NCI-H446 (cell line): ENCODE data around the gene CLEC17A.
"Not testable (repeated sequence)": the region's sequence is repeated elsewhere in the genome, so short reads cannot be mapped to it uniquely, and the experiment has no call there.

Source experiments
- DNase-seq, 2 experiments: peaks; one replicate each; lab custom pipeline; 2025; lab: John Stamatoyannopoulos, UW

CLEC17A gene

DNA sequence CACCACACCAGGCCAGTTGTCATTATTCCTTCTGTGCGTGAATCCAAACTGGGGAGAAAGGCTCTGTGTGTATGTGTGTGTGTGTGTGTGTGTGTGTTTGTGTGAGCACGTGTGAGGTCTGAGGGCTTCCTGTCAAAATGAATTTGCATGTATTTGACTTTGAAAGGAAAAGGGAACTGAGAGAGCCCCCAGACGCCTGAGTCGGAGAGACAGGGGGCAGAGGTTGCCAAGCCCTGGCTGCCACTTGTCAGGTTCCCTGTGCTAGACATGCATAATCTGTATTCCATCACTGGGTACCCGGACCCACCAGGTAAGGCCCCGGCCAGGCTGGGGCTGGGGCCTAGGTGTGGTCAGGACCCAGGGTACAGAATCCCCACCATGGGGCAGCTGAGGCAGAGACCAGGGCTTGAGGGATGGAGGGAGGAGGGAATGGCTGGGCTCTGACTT lies at the start of gene CLEC17A:
CLEC17A (plus strand) TSS at position 191 of the 447 bp plus-strand sequence; CDS start at position 268, 77 bp downstream.
- DNase-seq, result no peak

DNA sequence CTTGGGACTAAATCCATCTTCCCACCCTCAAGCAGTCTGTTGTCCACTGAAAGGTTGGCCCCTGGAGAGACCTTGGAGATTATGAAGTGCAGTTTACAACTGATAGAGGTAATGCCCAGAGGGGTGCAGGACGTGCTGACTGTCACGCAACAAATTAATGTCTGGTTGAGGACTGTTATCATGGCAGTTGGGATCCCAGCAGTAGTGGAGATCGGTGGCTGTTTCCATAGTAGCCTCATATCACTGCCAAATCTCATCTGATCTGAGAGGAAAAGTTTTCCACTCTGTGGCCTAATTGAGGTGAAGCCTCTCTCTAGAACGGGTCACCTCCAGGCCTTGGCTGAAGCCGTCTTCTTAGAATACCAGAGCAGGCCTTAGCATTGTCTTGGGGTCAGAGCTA lies 49.4 kb upstream of the CLEC17A start:
- no peak for DNase-seq

DNA sequence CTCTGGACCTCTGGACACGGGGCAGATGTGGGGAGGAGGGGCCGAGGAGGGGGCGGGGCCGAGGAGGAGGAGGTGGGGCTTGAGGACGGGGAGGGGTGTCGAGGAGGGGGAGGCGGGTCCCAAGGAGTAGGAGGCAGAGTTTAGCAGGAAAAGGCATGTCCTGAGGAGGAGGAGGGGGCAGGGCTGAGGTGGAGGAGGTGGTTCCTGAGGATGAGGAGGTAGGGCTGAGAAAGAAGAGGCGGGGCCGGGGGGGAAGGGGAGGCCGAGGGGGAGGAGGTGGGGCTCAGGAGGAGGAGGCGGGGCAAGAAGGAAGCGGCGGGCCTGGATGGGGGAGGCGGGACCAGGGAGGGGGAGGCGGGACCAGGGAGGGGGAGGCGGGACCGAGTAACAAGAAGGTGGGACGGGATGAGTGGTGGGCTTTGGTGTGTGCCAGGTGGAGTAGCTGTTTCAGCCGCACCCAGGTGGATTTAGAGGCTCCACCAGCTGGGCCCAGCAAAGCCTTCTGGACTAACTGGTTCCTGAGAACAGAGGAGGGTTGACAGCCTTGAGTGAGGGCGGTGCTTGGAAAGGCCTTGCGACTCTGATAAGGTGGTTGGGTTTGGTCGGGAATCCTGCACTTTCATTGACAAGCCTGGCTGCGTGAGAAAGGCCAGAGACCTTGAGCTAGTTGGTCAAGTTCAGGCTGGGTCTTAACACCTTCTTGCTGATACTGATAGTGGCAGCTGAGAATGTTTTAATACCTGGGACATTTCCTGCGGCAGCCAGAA lies 45.8 kb upstream of the CLEC17A start:
- no peak for DNase-seq

GRCh38 chr19:14540741-14541525 lies 42.0 kb upstream of the CLEC17A start:
- no peak for DNase-seq

DNA sequence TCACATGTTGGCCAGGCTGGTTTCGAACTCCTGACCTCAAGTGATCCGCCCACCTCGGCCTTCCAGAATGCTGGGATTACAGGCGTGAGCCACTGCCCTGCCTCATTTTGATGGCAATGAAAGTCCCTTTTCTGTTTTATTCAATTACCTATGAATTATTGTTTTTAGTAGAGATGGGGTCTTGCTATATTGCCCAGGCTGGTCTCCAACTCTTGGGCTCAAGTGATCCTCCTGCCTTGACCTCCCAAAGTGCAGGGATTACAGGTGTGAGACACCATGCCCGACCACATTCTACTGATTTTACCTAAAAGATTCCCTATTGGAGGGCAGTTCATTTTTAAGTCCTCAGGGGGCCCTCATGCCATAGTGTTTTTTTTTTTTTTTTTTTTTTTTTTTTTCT lies 40.9 kb upstream of the CLEC17A start:
- not testable (repeated sequence) for DNase-seq

- no peak for DNase-seq
These were observed 40.1 kb upstream of the CLEC17A start for GRCh38 chr19:14542711-14543328.

GRCh38 chr19:14544047-14544446 lies 38.8 kb upstream of the CLEC17A start:
- DNase-seq, result no peak

GRCh38 chr19:14544977-14545715 lies 37.7 kb upstream of the CLEC17A start:
- DNase-seq, result peak; percentile 68 to 86

DNA sequence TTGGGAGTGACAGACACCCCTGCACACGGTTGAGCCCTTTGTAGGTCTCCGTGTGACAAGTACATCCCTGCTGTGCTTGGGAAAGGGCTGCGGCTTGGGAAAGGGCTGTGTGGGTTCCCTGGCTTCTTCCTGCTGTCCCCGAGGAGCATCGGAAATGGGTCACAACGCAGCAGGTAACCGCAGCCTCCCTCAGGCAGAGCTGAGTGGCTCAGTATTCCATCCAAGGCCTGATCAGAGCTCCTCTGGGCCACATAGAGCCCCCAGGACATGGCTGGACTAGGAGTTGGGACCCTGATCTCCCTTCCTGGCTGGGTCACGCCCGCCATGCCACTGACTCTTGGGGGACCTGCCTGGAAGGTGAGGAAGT lies 37.2 kb upstream of the CLEC17A start:
- DNase-seq, result no peak

DNA sequence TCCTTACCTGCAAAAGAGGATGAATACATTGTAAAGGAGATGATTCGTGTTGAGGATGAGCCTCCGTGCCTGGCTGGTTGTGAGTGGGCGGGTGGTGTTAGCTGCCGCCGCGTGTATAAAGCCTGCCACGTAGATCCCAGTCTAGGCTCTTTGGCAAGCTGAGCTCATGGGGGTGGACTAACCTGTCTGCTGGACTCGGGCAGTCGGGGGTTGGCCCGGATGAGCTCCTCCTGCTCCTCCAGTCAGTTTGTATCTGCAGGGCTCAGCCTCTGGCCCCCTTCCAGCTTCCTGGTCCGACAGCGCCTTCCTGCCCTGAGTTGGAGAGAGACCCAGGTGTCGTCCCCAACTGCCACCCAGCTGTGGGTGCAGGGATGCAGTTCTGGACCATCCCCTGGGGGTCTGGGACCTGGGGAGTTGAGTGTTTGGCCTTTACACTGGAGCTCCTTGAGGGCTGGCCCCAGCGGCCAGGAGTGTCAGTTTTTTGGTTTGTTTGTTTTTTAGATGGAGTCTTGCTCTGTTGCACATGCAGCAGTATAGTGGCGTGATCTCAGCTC lies 32.6 kb upstream of the CLEC17A start:
- DNase-seq, result no peak

GRCh38 chr19:14551134-14552005 lies 31.5 kb upstream of the CLEC17A start:
- not testable (repeated sequence) for DNase-seq

- not testable (repeated sequence) for DNase-seq
These were observed 30.9 kb upstream of the CLEC17A start for GRCh38 chr19:14552006-14552360.

GRCh38 chr19:14553042-14553938 lies 29.6 kb upstream of the CLEC17A start:
- no peak for DNase-seq

DNA sequence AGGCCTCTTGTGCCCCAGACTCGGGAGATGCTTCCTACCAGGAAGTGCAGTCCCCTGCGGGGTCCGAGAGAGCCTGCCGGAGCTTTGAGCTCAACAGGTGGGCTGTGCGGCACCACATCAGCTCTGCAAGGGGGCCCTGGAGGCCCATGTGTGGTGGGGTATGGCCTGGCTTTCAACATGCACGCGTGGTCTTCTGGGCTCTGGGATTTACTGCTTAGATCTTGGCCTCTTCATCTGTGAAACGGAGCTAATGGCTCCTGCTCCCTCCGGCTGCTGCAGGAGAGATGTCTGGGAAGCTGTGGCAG lies 29.0 kb upstream of the CLEC17A start:
- DNase-seq, result no peak

- peak in 1 of 2 experiments; percentile 64 for DNase-seq
These were observed 28.5 kb upstream of the CLEC17A start for GRCh38 chr19:14554382-14554812.

DNA sequence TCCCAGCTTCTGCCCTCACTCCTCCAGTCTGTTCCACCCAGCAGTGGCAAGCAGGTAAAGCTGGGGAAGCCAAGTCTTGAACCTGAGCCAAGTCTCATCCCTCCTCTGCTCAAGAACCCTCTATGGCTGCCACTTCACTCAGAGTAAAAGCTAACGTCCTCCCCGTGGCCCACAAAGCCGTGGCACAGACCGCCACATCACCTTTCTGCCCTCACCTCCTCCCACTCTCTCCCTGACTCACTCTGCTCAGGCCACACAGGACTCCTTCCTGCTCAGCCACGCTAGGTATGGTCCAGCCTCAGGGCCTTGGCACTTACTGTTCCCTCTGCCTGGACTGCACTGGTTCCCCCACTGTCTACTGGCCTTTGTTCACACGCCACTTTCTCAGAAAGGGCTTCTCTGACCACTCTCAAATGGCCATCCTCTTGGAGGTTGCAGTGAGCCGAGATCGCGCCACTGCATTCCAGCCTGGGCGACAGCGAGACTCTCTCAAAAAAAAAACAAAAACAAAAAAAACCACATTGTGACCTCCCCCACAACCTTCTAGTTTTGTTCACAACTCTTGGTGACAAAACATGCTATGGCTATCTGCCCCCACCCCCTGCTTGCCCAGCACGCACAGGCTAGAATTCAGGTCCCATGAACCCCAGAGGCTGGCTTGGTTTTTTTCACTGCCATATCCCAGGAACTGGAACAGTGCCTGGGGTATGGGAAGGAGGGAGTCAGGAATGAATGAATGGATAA lies 26.8 kb upstream of the CLEC17A start:
- DNase-seq, result no peak

GRCh38 chr19:14556662-14557188 lies 26.2 kb upstream of the CLEC17A start:
- peak; percentile 18 to 39 for DNase-seq

DNA sequence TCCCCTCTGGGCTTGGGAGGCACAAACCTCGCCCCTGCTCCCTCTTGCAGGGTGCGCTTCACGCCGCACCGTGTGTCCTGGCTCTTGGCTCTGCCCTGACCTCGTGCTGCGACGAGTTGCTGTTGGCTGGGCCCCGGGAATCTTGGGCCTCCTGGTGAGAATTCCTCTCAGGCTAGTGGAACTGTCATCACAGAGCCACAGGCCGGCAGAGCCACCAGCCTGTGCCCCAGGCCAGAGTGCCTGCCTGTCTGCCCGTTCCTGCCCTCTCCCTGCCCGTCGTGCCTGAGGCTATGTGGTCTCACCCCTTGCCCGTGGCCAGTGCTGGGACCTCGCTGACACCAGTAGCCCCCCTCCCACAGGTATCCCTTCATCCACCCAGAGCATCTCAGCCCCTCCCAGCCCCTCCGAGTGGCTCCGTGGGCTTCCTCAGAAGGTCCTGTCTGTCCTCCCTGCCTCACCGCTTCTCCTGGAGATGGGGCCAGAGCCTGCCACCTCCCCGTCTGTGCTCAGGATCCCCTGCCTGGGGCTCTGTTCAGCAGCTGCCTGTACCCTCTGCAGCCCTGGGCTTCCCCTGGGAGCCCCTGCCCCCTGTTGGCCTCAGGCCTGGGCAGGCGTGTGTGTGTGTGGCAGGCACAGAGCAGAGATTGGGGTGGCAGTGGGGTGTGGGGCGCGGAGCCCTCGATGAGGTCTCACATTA lies 24.4 kb upstream of the CLEC17A start:
- DNase-seq, result no peak
